Hematopoietic multipotent progenitor cell treated with erythropoietin and hydrocortisone succinate and interleukin-3 and kit ligand, for 6 days (in vitro differentiated cells): Measurements from ENCODE around the gene RTN4R.

Experiments
- DNase-seq: peaks from one replicate; pipeline ENCODE4 v3.0.0-alpha.2; 2015

RTN4R gene

DNA sequence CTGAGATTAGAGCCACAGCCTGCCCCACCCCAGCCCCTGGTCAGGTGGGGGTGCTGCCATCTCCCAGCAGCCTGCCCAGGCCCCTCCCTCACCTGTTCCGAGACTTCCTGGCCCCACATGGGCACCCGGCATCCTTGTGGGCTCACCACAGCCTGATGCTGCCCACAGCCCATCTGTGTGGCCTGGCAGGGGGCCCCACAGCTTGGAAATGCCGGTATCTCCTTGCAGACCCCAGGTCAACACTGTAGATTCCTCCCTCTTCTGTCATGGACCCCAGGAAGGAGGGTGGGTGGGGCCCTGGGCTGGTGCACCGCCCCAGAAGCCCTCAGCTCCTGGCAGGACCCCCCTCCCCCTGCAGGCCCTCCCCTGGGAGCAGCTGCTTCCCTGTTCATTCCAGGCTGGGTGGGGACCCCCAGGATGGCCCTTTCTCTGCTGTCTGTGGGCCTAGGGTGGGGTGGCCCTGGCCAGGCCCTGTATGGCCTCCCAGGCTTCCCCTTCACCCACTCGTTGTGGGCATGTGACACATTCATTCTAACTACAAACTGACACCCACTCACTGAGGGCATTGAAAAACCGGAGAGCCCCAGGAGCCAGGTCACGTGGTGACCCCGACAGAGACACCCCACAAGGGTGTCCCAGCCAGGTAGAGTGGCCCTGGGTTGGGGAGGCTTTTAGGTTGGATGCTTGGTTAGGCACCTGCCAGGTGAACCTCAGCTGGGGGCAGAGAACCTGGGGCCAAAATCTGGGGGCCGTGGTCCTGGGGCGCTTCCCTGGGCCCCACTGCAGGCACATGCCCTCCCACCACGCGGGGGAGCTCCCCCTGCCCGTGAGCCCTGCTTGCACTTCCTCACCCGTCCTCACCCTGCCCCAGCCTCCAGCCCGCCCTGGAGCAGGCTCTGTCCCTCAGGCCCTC, 73.2 kb downstream of the RTN4R start:
- DNase-seq = no peak

DNA sequence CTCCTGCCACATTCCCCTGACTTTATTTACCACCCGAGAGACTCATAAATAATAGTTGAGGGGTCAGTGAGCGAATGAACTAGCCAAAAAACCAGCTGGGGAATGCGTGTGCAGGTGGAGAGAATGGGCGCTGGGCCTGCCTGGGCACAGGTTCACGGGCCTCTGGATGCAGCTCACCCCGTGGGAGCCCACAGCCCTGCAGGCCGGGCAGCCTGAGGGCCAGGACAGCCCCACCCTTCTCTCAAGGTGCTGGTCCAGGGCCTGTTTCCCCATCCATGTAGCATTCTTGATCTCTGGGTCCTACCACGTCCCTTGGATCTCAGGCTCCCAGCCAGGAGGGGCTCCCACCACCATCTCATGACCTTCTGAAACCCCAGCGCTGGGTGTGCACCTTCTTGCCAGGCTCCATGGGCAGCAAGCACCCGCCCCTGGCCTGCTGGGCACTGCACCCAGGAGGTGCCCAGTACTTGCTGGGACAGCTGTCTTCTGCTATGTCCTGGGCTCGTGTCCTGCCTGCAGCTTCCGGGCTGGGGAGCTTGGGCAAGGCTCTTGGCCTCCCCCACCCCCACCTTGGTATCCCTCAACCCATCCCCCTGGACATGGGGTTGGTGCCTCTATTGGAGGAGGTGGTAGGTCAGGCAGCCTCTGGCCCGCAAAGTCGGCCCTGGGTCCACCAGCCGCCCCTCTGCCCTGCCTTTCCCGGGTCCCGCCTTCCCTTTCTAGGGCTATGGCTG, 74.2 kb downstream of the RTN4R start:
- DNase-seq = no peak

DNA sequence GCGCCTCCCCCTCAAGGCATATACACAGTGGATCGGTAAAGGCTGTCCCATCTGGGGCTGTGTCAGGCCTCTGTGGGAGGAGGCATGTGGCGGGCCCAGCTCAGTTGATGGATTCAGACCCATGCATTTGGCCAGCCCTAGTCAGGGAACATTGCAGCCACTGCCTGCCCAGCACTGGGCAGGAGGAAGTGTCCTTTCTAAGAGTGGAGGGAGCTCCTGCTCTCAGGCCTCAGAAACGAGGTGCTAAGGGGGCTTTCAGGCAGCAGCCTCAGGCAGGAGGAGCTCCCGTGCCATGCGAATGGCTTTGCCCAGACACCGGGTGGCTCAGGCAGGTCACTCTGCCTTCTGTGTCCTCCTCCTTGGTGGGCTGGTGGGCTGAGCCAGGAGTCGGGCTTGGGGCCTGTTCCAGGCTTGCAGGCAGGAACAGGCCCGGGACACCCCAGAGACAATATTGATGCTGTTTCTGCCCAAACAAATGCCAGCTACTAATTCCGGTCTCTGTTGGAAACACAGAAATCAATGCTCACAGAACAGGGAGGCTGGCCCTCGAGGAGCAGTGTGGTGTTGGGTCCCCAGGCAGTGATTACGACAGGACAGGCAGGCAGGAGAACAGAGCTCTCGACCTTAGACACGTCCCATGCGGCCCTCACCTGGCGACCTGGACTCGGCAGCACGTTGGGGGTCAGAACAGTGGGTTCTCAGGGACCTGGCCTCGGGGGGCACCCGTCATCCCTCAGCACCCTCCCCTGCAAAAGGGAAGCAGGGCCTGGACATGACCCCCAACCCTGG, 75.0 kb downstream of the RTN4R start:
- DNase-seq = no peak

DNA sequence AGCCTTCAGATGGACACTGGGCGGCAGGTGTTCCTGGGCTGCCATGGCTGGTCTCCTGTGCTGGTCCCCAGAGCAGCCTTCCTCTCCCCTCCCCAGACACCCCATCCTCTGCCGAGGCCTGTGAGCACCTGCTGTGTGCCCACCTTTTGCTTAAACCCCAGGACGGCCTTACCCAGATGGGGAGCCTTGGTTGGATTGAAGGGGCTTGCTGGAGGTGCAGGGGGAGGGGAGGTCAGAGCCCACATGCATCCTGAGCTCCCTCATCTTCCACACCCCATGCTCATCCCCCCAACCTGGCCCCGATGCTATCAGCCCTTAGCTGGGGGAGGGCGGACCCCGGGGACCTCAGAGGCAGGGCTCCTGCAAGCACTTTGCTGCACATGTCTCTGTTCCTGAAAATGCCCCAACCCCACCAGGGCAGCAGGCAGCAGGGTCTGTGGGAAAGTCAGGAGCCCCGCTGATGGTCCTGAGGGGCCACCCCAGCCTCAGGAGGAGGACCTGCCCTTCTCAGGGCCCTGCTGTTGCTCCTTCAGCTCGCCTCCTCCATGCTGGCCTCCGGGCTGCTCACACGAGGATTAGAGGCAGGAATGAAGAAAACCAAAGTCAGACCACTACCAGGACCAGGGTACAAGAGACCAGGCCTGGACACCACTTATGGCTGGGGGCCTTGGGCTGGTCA, 75.7 kb downstream of the RTN4R start:
- DNase-seq = no peak

DNA sequence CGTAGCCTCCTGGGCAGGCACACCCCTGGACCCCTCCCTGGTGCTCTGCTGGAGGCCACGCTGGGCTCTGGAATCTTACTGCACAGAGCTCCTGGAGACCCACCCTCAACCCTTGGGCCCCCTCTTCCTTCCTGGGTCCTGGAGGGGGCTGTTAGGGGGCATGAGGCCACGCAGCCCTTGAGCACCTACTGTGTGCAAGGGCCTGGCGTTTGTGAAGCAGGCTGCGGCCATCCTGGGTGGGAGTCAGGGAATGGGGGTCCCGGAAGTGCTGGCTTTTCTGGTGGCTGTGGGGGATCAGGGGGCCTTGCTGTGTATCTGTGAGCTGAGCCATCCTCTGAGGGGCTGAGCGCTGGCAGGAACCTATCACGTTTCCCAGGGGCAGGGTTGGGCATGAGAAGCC, 76.3 kb downstream of the RTN4R start:
- DNase-seq = no peak
